ENCODE results near the gene EXOC7. TPM values are rescaled to one million over a fixed set of nuclear protein-coding genes. Genes with fewer than 3 reads are reported as not detected.

EXOC7 gene
- total and polyA plus RNA-seq, 4 donors: 25.7 to 138 (median 100) TPM

- no peak overlapping the region for H3K27ac ChIP-seq (ENCODE audit: low read depth in 1 of 2, low read length in 2 of 2)
- ATAC-seq (ENCODE audit: low FRiP score) (no peak), DNase-seq (no peak)
- intact Hi-C loops (cut with DNase I): loop anchor here (5.0 kb wide), 3 partner anchors 58 to 173 kb away; no protein-coding TSS in a partner anchor
- no peaks in the 10 kb centered on the region for H3K9me3 ChIP-seq (ENCODE audit: control insufficient read depth, low read length)
- no peak overlapping the region for H3K4me3 ChIP-seq (ENCODE audit: low read length in 2 of 2)
- 86 to 92% methylated on average over 20 to 22 of the region's 22 CpGs for WGBS, 2 donors
- H3K36me3 ChIP-seq (ENCODE audit: control insufficient read depth in 1 of 2, insufficient read depth in 2 of 2, low read length in 1 of 2): no peaks in the 10 kb centered on the region
- H3K27me3 ChIP-seq (ENCODE audit: control insufficient read depth in 1 of 2, insufficient read depth in 2 of 2, low read length in 1 of 2): no peaks in the 10 kb centered on the region
- H3K4me1 ChIP-seq (ENCODE audit: control insufficient read depth in 1 of 2, insufficient read depth in 2 of 2, low read length in 2 of 2): no peaks in the 10 kb centered on the region
Measured at GRCh38 chr17:76124582-76125390, 21.2 kb upstream of the EXOC7 start.

GRCh38 chr17:76123749-76124581 is 20.4 kb upstream of the EXOC7 start:
- WGBS, 2 donors: 65 to 83% methylated on average over 9 of the region's 9 CpGs
- Histone ChIP-seq H3K27me3 (ENCODE audit: control insufficient read depth in 1 of 2, insufficient read depth in 2 of 2, low read length in 1 of 2) (no peaks in the 10 kb centered on the region), H3K27ac (ENCODE audit: low read depth in 1 of 2, low read length in 2 of 2) (no peak overlapping the region), H3K4me3 (ENCODE audit: low read length in 2 of 2) (no peak overlapping the region), H3K4me1 (ENCODE audit: control insufficient read depth in 1 of 2, insufficient read depth in 2 of 2, low read length in 2 of 2) (no peaks in the 10 kb centered on the region), H3K36me3 (ENCODE audit: control insufficient read depth in 1 of 2, insufficient read depth in 2 of 2, low read length in 1 of 2) (no peaks in the 10 kb centered on the region), H3K9me3 (ENCODE audit: control insufficient read depth, low read length) (no peaks in the 10 kb centered on the region)
- DNase-seq (no peak), ATAC-seq (ENCODE audit: low FRiP score) (no peak)
- intact Hi-C loops (cut with DNase I): loop anchor here (2.0 to 5.0 kb wide), 4 partner anchors 23 to 173 kb away; no protein-coding TSS in a partner anchor

- Histone ChIP-seq H3K4me1 (ENCODE audit: control insufficient read depth in 1 of 2, insufficient read depth in 2 of 2, low read length in 2 of 2) (no peaks in the 10 kb centered on the region), H3K36me3 (ENCODE audit: control insufficient read depth in 1 of 2, insufficient read depth in 2 of 2, low read length in 1 of 2) (no peaks in the 10 kb centered on the region), H3K4me3 (ENCODE audit: low read length in 2 of 2) (no peak overlapping the region), H3K27ac (ENCODE audit: low read depth in 1 of 2, low read length in 2 of 2) (no peak overlapping the region), H3K9me3 (ENCODE audit: control insufficient read depth, low read length) (no peaks in the 10 kb centered on the region), H3K27me3 (ENCODE audit: control insufficient read depth in 1 of 2, insufficient read depth in 2 of 2, low read length in 1 of 2) (no peaks in the 10 kb centered on the region)
- DNase-seq (no peak), ATAC-seq (ENCODE audit: low FRiP score) (no peak)
- intact Hi-C loops (cut with DNase I): loop anchor here (2.0 to 5.0 kb wide), 4 partner anchors 24 to 174 kb away; no protein-coding TSS in a partner anchor
- 79 to 87% methylated on average over 5 of the region's 5 CpGs for WGBS, 2 donors
Measured at GRCh38 chr17:76123191-76123499, 19.6 kb upstream of the EXOC7 start.

DNA sequence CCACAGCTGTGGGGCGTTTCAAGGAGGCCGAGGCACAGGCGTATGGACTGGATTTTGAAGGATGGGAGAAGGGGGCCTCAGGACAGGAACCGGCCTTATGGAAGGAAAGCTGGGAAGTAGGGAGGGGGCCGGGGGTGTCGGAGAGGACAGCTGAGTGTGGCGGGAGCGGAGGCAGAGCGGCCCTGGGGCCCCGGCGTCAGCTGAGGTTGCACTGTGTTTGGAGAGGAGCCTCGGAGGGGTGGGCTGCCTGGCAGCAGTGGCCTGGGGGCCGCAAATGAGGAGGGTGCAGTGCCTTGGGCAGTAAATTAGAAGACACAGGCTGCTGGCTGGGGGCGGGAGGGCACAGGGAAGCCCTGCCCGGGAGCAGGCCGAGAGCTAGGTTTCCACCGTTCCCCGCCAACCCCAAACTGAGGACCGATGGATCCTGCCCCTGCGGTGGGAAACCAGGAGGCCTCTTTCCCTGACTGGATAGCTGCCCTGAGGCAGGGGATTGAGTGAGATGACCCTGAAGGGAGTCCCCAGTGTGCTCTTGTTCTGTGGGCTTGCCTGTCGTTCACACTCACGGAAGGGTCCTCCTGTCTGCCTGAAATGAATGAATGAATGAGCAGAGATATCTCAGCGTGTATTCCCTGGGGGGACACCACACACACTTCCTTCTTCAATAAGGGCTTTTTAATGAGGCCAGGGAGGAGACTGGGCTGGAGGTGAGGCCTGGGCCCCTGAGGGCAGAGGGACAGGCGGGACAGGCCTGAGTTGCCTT is 19.0 kb upstream of the EXOC7 start:
- Histone ChIP-seq H3K4me3 (ENCODE audit: low read length in 2 of 2) (no peak overlapping the region), H3K27ac (ENCODE audit: low read depth in 1 of 2, low read length in 2 of 2) (no peak overlapping the region), H3K9me3 (ENCODE audit: control insufficient read depth, low read length) (no peaks in the 10 kb centered on the region), H3K4me1 (ENCODE audit: control insufficient read depth in 1 of 2, insufficient read depth in 2 of 2, low read length in 2 of 2) (no peaks in the 10 kb centered on the region), H3K27me3 (ENCODE audit: control insufficient read depth in 1 of 2, insufficient read depth in 2 of 2, low read length in 1 of 2) (no peaks in the 10 kb centered on the region), H3K36me3 (ENCODE audit: control insufficient read depth in 1 of 2, insufficient read depth in 2 of 2, low read length in 1 of 2) (no peaks in the 10 kb centered on the region)
- DNase-seq (no peak), ATAC-seq (ENCODE audit: low FRiP score) (peak; percentile 39)
- WGBS, 2 donors: 92% methylated on average over 24 of the region's 24 CpGs
- intact Hi-C loops (cut with DNase I): loop anchor here (2.0 to 5.0 kb wide), 4 partner anchors 24 to 175 kb away; no protein-coding TSS in a partner anchor

- Histone ChIP-seq H3K9me3 (ENCODE audit: control insufficient read depth, low read length) (no peaks in the 10 kb centered on the region), H3K27me3 (ENCODE audit: control insufficient read depth in 1 of 2, insufficient read depth in 2 of 2, low read length in 1 of 2) (no peaks in the 10 kb centered on the region), H3K4me1 (ENCODE audit: control insufficient read depth in 1 of 2, insufficient read depth in 2 of 2, low read length in 2 of 2) (no peaks in the 10 kb centered on the region), H3K36me3 (ENCODE audit: control insufficient read depth in 1 of 2, insufficient read depth in 2 of 2, low read length in 1 of 2) (no peaks in the 10 kb centered on the region), H3K27ac (ENCODE audit: low read depth in 1 of 2, low read length in 2 of 2) (no peak overlapping the region), H3K4me3 (ENCODE audit: low read length in 2 of 2) (peak overlapping the region in 1 of 2 donors; percentile 15)
- ATAC-seq (ENCODE audit: low FRiP score): peak; percentile 34
- WGBS, 2 donors: 15 to 20% methylated on average over 29 to 42 of the region's 42 CpGs
- DNase-seq: peak in 1 of 2 donors; percentile 86
- intact Hi-C loops (cut with DNase I): loop anchor here (1.0 to 5.0 kb wide), 6 partner anchors 25 to 175 kb away; no protein-coding TSS in a partner anchor
Measured at GRCh38 chr17:76121932-76122430, 18.4 kb upstream of the EXOC7 start.

- Histone ChIP-seq H3K27ac (ENCODE audit: low read depth in 1 of 2, low read length in 2 of 2) (no peak overlapping the region), H3K4me1 (ENCODE audit: control insufficient read depth in 1 of 2, insufficient read depth in 2 of 2, low read length in 2 of 2) (no peaks in the 10 kb centered on the region), H3K27me3 (ENCODE audit: control insufficient read depth in 1 of 2, insufficient read depth in 2 of 2, low read length in 1 of 2) (no peaks in the 10 kb centered on the region), H3K4me3 (ENCODE audit: low read length in 2 of 2) (no peak overlapping the region), H3K36me3 (ENCODE audit: control insufficient read depth in 1 of 2, insufficient read depth in 2 of 2, low read length in 1 of 2) (no peaks in the 10 kb centered on the region), H3K9me3 (ENCODE audit: control insufficient read depth, low read length) (no peaks in the 10 kb centered on the region)
- intact Hi-C loops (cut with DNase I): loop anchor here (1.0 to 5.0 kb wide), 5 partner anchors 62 to 177 kb away; no protein-coding TSS in a partner anchor
- 84 to 88% methylated on average over 5 of the region's 5 CpGs for WGBS, 2 donors
- no peak for DNase-seq
- ATAC-seq (ENCODE audit: low FRiP score): no peak
Measured at GRCh38 chr17:76120658-76121008, 17.0 kb upstream of the EXOC7 start.

GRCh38 chr17:76119409-76120371 is 16.1 kb upstream of the EXOC7 start:
- WGBS, 2 donors: 77 to 79% methylated on average over 19 of the region's 19 CpGs
- DNase-seq: no peak

More at GRCh38 chr17:76119409-76120371, 16.1 kb upstream of the EXOC7 start:
- H3K9me3 ChIP-seq (ENCODE audit: control insufficient read depth, low read length): no peaks in the 10 kb centered on the region
- H3K4me1 ChIP-seq (ENCODE audit: control insufficient read depth in 1 of 2, insufficient read depth in 2 of 2, low read length in 2 of 2): no peaks in the 10 kb centered on the region
- ATAC-seq (ENCODE audit: low FRiP score): no peak
- intact Hi-C loops (cut with DNase I): loop anchor here (2.0 to 5.0 kb wide), 4 partner anchors 63 to 178 kb away; no protein-coding TSS in a partner anchor
- H3K4me3 ChIP-seq (ENCODE audit: low read length in 2 of 2): no peak overlapping the region
- no peak overlapping the region for H3K27ac ChIP-seq (ENCODE audit: low read depth in 1 of 2, low read length in 2 of 2)
- no peaks in the 10 kb centered on the region for H3K27me3 ChIP-seq (ENCODE audit: control insufficient read depth in 1 of 2, insufficient read depth in 2 of 2, low read length in 1 of 2)
- H3K36me3 ChIP-seq (ENCODE audit: control insufficient read depth in 1 of 2, insufficient read depth in 2 of 2, low read length in 1 of 2): no peaks in the 10 kb centered on the region

All from aorta (tissue), 5 donors.